HG03457 (cell line): Measurements from ENCODE around the gene CDC20B.
"Not testable (repeated sequence)": the region's sequence is repeated elsewhere in the genome, so short reads cannot be mapped to it uniquely, and the experiment has no call there.

Experiments used
- ATAC-seq: cut with Tn5 transposase; IDR thresholded peaks from one replicate; pipeline ENCODE4 v1.9.1; 2021; ENCODE audit warnings: moderate number of reproducible peaks; ENCODE audit not compliant: unreplicated experiment

The CDC20B gene

DNA sequence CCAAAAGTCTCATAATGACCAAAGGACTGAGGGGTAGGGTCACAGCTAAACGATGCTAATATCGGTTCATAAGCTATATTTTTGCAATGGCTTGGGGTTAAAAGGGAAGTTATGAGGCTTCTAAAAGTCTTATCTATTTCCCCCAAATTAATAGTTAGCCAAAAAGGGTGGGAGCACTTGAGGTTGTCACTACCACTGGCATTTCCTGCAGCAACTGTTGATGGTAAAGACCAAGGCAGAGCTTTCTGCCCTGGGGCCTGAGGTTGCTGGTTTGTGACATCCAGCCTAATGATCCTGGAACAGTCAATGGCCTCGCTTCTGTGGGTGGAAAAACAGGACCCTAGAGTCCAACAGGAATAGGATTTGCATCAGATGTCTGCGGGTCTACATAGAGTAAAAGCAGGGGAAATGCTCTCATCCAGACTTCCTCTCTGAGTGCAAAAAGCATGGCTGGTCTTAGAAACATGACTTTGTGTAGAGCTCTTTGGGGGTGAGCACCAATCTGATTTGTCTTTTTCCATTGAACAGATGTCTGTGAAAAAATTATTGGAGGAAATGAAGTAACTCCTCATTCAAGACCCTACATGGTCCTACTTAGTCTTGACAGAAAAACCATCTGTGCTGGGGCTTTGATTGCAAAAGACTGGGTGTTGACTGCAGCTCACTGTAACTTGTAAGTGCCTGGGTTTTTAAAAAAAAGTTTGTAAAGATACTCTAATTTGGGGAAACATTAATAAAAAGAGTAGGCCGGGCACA, 67.9 kb downstream of the CDC20B start:
- ATAC-seq = no peak

DNA sequence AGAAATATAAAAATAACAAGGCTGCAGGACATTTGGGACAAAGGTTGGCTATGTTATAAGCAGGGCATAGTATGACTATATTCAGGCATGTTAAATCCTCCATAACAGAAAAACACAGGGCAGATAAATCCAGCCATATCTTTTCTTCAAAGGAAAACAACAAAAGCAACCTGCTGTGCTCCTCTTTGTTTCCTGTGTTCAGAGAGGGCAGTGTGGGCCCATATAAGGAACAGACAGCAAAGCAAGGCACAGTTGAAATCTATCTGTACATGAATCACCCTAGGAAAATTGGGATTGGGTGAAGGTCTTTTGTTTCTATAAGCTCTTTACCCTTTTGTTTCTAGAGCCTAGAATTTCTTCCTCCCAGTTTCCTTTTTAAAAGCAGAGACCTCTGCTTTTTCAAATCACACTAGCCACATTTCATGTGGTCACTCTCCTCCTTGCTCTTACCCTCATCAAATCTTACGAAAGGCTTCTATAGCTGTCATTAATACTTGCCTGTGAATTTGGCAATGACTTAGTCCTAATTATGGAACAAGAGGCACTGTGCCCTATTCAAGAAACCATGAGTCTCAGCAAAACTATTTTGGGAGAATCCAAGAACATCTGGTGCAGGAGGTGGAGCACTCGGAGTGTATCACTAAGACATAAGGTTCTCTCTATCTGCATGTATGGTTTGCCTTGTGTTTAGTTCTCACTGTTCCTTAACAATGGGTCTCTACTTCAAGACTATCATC, 68.8 kb downstream of the CDC20B start:
- ATAC-seq = no peak

DNA sequence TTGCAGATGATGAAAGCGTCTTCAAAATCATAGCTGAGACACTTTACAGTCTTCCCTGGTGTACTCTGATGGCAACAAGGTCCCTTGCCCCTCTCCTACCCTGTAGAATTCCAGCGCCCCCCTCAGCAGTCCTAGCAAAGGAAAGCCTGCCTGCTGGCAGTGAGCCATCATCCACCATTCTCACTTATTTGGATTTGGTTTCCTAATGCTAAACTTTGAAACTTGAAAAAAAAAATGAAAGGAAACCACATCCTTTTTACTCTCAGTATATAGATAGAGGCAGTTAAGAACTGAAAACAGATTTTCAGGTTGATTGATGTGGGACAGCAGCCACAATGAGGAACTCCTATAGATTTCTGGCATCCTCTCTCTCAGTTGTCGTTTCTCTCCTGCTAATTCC, 70.6 kb downstream of the CDC20B start, which contains the start of gene GZMA:
TSS of gene GZMA (plus strand) at position 299 of the 400 bp plus-strand sequence. CDS start at position 336, 37 bp downstream.
- no peak for ATAC-seq

DNA sequence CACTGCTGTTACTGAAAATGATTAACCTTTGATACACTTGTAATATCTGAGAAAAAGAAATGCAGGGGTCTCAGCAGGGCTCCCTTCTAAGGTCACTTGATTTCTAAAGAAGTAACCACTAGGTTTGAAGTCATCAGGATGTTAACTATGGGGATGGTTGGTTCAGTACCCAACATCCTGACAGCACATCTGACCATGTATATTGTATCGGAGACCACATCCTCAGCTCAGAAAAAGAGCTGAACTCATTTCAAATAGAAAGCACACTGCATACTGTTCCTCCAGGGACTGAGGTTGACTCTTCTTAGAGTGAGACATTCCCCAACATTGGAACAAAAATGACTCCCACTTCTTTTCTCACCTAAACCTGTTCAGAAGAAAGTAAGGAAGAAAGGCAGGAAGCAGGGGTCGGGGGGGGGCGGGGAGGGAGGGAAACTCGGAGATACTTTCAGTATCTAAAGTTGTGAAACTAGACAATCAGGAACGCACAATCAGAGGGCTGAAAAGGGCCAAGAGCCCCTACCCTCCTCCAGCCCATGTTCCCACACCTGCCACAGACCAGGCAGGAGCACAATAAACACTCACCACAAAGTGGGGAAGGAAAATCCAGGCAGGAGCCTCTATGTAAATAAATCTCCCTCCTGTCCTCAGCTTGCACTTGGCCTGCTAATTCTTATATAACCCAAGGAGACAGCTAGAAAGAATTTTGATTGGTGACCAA, 71.3 kb downstream of the CDC20B start:
- ATAC-seq = no peak

DNA sequence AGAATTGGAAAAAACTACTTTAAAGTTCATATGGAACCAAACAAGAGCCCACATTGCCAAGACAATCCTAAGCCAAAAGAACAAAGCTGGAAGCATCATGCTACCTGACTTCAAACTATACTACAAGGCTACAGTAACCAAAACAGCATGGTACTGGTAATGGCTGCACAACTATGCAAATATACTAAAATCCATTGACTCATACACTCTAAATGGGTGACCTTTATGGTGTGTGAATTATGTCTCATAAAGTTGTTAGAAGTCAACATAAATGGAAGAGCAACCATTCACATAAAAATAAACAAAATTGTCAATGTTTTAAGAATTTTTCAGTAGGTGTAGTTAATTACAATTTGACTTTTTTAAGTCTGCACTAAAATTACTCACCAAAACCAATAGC, 71.8 kb downstream of the CDC20B start:
- ATAC-seq = not testable (repeated sequence)

DNA sequence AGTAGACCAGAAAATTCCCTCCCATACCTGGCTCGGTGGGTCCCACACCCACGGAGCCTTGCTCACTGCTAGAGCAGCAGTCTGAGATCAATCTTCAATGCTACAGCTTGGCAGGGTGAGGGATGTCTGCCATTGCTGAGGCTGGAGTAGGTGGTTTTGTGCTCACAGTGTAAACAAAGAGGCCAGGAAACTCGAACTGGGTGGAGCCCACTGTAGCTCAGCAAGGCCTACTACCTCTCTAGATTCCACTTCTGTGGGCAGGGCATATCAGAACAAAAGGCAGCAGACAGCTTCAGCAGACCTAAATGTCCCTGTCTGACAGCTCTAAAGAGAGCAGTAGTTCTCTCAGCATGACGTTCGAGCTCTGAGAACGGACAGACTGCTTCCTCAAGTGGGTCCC, 76.1 kb downstream of the CDC20B start:
- no peak for ATAC-seq

DNA sequence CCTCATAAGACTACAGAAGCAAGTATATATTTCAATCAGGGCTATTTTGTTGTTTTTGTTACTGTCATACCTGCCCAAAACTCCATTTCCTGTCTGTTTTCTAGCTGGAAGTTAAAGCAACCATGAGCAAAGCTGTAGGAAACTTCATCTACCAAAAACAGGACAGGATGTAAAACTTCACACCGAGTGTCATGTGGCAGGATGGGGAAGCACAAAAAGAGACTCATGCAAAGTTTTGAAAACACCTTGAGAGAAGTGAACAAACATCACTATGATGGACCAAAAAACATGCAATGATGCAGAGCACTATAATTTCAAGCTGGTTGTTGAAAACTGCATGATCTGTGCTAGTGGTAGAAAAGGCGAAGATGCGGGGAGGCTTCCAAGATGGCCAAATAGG, 76.8 kb downstream of the CDC20B start:
- ATAC-seq = no peak

DNA sequence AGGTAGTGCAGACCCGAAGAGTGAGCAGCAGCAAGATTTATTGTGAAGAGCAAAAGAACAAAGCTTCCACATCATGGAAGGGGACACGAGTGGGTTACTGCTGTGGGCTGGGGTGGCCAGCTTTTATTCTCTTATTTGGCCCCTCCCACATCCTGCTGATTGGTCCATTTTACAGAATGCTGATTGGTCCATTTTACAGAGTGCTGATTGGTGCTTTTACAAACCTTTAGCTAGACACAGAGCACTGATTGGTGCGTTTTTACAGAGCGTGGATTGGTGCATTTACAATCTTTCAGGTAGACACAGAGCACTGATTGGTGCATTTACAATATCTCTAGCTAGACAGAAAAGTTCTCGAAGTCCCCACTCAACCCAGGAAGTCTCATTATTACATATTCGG, 82.0 kb downstream of the CDC20B start:
- not testable (repeated sequence) for ATAC-seq

DNA sequence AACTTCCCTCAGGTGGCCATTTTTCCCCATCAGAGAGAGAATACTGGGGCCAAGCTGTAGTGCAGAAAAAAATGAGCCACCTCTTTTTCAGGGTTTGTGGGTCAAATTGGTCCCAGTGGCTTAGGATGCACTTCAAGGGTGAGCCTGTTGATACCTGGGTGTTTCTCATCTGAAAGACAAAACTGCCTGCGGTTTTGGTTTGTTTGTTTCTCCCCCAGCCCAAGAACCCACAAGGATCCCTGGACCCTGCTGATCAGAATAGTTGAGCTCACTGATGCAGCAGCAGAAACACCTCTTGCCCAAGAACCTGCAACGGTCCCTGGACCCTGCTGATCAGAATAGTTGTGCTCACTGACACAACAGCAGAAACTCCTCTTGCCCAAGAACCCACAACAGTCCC, 83.7 kb downstream of the CDC20B start:
- not testable (repeated sequence) for ATAC-seq

DNA sequence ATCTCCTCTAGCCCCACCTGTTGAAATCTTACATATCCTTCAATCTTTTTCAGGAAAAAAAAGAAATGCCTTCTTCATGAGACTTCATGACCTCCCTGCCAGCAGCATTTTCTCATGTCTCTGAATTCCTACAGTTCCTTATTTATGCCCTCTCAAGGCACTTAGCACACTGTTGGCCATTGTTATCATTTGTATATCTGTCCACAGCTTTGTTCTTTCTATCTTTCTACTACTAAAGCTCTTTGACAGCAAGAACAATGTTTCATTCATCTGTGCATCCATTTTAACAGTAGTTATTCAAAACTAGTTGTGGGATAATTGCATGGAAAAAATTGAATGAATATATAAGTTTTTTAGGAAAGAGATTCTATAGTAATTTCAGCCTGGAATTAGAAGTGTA, 91.4 kb downstream of the CDC20B start:
- no peak for ATAC-seq

DNA sequence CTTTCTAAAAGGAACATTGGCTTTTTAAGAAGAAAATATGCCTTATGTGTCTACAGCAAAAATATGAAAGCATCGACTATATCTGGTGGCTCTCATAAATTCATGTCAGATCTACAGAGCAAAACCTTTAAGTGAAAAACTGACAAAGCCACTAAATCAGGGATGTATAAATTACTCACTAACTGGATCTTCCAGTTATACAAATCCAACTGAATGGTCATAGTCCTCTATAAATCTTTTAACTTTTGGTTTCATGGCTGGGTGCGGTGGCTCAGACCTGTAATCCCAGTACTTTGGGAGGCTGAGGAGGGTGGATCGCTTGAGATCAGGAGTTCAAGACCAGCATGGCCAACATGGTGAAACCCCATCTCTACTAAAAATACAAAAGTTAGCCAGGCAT, 99.8 kb downstream of the CDC20B start:
- no peak for ATAC-seq

DNA sequence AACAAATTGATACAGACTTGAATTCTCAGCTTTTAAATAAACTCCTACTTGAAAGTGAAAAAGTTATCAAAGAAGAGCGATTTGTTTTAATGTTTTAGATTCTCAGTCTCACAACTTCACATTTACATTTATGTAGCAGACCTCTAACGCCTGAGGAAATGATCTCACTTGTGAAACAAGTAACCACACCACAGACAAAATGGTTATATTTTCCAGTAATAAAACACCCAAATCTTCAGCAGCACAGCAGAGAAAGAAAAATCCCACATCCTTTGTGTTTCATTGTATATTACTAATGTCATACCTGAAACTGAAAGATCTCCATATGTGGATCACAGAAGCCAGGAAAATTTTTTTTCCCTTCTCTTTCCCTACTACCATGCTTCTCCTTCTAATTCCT, 100.3 kb downstream of the CDC20B start:
- ATAC-seq = no peak

DNA sequence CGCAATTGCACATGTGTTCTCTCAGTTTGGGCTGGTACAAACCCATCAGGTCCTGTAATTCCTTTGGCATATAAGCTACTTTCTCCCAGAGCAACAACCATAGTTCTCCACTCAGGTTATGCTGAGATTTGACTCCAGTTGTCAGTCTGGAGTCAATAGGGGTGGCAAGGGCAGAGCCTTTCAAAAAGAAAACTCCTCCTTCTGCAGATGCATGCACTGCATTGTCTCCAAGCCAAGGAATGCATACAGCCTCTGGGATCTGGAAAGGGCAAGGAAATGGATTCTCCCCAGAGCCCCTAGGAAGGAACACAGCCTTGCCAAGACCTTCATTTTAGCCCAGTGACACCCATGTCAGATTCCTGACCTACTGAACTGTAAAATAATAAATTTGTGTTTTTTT, 101.6 kb downstream of the CDC20B start:
- no peak for ATAC-seq

DNA sequence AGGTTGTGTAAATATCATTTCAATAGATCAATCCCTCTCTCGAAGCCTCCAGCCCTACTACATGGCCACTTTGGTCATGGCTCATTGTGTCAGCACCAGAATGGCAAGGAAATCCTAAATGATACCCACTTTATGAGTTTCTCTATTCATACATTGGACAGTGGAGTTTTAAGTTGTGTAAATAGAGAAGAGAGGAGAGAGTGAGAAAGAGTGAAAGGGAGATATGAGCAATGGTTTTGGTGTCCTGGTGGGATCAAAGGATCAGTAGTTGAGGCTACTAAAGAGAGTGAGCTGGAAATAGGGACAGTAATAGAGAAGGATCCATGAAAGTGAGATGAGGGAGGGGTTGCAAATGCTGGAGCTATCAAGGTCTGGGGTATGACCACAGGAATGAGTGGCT, 102.0 kb downstream of the CDC20B start:
- ATAC-seq = no peak

DNA sequence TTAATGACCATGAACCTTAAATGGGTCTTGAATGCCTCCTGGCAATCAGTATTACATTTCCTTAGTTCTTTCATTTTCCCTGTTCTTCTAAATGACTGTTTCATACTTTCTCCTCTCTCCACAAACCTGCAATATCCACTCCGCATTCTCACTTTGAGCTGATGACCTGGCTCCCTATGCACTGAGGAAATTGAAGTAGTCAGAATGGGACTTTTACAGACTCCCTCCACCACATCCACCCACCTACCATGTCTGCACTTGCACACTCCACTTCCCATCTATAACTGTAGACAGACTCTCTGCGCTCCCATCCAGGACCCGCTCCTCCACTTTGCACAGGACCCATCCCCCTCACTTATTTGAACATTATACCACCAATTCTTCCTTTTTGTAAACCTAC, 106.7 kb downstream of the CDC20B start:
- no peak for ATAC-seq

DNA sequence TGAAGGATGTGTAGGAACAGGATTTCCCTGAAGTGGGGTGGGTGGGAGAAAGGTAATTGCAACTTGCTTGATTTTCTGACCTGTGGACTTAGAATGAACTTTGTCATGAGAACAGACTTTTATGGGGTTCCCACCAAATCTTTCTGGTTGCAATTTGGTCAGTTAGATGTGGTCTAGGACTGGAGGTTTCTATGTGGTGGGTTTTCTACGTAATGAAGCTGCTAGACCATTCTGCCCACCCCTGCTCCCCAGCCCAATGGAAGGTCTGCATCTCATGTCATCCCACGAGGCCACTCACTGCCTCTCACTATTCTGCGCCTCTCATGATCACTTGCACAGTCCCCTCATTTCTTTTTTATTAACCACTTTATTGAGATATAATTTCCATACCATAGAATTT, 108.5 kb downstream of the CDC20B start:
- ATAC-seq = no peak

DNA sequence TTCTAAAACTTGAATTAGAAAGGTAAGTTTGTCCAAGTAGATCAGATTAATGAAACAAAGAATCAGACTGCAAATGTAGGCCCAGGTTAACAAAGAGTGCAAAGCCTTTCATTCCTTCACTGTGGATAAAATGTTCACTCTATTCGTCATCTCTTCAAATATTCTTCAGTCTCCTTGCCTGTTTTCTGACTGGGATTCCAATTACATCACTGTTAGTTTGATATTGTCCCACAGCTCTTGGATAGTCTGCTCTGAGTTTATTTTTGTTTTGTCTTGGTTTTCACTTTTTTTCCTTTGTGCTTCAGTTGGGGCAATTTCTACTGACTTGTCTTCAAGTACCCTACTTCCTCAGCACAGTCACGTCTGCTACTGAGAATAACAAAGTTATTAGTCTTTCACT, 109.1 kb downstream of the CDC20B start:
- no peak for ATAC-seq

DNA sequence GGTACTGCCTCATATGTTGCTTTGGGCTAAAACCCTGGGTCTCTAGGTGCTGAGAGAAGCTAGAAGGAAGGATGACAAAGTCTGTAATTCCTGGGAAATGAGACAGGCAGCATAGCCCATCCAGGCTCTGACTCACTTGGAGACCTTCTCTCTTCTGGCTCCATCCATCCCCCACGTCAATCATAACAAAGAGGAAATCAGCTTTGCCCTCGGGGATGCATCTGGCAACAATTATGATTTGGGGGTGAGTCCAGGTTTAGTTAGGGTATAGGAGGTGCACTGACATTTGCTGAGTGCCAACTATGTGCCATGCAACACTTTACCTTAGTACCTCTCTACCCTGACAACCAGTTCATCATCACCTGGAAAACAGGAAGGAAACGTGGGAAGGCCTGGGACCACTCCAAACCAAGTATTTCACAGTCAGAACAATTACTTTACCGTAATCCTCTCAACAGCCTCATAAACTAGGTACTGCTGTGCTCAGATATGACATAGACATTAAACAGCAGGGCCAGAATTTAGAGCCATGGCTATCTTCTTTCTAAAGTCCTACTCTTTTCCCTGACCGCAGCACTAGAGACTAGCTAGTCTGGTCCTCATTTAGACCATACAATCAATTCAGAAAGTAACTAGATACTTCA, 109.6 kb downstream of the CDC20B start:
- ATAC-seq = no peak
